ENCODE measurements around the gene HES5.

DNA sequence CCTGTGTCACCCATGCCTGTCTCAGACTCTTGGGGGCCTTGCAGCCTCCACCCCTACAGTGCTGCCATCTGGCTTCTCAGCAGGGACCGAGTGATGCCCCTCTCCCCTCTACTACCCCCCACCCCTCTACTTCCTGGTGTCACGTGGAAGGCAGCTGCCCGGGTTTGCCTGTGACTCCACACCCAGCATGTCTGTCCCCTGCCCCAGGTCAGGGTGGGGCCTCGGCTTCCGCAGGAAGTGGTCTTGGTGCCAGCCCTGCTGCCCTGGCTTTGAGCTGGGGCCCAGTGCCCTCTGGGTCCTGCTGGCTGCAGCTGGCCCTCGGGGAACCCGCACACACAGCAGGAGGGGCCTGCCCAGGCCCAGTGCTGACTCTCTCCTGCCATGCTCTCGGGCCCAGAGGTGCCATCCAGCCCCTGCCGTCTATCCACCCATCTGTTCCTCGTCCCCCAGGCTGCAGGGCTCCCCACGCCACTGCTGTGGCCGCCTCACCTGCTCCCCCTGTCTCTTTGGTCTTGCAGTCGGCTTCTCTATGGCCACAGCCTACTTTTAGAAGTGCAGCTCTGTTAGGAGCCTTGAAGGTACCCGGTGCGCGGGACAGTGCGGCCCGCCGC, 30.0 kb downstream of the HES5 start:
- TF ChIP-seq POLR2A (IDR thresholded peaks at IDR 0.05) = no peak
- TF ChIP-seq, protein P1, sequence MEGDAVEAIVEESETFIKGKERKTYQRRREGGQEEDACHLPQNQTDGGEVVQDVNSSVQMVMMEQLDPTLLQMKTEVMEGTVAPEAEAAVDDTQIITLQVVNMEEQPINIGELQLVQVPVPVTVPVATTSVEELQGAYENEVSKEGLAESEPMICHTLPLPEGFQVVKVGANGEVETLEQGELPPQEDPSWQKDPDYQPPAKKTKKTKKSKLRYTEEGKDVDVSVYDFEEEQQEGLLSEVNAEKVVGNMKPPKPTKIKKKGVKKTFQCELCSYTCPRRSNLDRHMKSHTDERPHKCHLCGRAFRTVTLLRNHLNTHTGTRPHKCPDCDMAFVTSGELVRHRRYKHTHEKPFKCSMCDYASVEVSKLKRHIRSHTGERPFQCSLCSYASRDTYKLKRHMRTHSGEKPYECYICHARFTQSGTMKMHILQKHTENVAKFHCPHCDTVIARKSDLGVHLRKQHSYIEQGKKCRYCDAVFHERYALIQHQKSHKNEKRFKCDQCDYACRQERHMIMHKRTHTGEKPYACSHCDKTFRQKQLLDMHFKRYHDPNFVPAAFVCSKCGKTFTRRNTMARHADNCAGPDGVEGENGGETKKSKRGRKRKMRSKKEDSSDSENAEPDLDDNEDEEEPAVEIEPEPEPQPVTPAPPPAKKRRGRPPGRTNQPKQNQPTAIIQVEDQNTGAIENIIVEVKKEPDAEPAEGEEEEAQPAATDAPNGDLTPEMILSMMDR (IDR thresholded peaks at IDR 0.05) = no peak

All from upper lobe of left lung (tissue), 4 donors.